Fibroblast of skin of right quadriceps (primary cell): ENCODE measurements around the gene CT45A9.
"Not testable (repeated sequence)": the region's sequence is repeated elsewhere in the genome, so short reads cannot be mapped to it uniquely, and the experiment has no call there.

ENCODE experiments used
- DNase-seq: peaks from one replicate; pipeline ENCODE4 v3.0.0-alpha.2; 2013

CT45A9 gene

DNA sequence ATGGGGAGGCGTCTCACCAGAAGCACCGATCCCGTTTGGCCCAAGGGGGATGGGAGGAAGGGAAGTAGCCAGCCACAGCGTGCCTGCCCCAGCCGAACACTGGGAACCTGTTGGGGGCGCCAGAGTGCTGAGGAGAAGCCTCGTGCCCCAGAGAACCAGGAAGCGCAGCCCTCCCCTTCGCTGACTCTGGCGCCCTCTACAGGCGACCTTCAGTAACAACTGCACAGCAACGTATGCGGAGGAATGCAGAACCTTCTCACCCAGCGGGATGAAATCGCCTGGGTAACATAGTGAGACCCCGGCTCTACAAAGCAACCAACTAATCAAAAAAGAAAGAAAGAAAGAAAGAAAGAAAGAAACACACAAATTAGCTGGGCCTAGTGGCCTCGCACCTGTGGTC, at the start of gene CT45A9:
Gene CT45A9, minus strand, starts transcription at position 101 of the 400 bp plus-strand sequence. CDS start 3,751 bp downstream, outside the sequence.
- not testable (repeated sequence) for DNase-seq

DNA sequence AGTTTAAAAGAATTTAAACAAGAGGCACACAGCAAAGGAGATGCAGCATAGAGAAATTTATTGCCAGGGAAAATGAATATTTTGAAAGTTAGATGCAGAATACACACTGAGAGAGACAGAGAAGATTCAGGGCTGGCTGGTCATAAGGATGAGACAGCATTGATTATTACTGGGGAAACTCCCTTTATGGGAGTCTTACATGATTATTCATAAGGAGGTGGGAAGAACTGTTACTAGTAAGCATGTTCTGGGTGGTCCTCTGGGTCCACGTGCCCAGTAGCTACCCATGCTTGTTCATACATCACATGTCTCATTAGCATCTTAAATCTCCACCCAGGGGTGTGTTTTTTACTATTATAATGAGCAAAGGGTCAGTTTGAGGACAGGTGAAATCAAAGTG, 48.9 kb upstream of the CT45A9 start:
- not testable (repeated sequence) for DNase-seq

- no peak for DNase-seq
Observed at GRCh38 chrX:135914404-135914803, 42.8 kb upstream of the CT45A9 start.

DNA sequence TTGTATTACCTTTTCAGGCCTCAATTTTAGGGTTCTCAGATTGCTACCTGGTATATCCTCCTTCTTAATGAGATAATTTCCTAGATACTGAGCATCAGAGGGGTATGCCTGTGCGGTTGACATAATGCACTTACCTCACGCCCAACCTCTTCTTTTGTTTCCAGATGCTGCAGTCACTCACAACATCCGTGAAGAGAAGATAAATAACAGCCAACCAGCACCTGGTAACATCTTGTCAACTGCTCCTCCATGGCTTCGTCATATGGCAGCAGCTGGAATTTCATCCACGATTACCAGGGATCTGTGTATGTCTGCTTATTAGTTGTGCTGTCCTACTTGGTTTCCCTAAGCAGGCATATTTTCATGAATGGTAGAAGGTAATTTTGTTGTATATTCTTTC, 38.6 kb upstream of the CT45A9 start:
- no peak for DNase-seq

GRCh38 chrX:135893294-135893817, 21.7 kb upstream of the CT45A9 start, which contains the start of the genes CT45A10 and SAGE1:
TSS of gene CT45A10 (minus strand) at chrX:135893444. CDS start at chrX:135885344, 8,100 bp downstream.
TSS of gene SAGE1 (plus strand) at chrX:135893716. CDS start at chrX:135896243, 2,527 bp downstream.
- no peak for DNase-seq

DNA sequence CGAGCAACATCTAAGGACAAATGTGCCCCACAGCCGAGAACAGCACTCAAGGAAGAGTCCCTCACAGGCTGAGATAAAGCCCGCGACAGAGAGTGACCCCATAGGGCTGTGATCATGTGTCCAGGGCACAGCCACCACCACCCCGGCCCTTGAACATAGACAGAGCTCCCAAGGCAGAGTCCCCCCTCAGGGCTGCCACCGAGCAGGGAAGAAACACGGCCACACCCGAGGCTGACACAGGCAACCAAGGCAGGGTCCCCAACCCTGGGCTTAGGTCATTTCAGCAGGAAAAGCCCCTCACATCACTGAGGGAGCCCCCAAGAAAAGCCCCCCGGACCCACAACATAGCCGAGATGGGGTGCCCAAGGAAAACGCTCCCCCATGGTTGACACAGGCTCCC, 21.2 kb upstream of the CT45A9 start:
- no peak for DNase-seq

DNA sequence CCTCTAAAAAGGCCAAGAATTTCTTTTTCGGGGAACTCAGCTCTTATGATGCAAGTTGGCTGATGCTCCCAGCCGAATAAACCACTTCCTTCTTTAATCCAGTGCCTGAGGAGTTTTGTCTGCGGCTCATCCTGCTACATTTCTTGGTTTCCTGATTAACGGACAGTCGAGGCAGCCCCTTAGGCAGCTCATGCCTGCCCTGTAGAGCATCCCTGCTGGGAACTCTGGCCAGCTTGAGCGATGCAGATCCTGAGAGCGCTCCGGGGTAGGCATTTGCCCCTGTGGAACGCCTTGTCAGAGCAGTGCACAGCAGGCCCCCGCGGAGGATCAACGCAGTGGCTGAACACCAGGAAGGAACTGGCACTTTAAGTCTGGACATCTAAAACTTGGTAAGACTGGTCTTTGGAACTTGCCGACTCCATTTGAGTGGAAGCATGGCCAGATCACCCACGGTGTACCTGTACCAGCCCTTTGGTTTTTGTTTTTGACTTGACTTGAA, 18.5 kb upstream of the CT45A9 start:
- DNase-seq = no peak

DNA sequence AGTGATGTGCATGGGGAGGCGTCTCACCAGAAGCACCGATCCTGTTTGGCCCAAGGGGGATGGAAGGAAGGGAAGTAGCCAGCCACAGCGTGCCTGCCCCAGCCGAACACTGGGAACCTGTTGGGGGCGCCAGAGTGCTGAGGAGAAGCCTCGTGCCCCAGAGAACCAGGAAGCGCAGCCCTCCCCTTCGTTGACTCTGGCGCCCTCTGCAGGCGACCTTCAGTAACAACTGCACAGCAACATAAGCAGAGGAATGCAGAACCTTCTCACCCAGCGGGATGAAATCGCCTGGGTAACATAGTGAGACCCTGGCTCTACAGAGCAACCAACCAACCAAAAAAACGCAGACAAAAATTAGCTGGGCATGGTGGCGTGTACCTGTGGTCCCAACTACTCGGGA, 17.4 kb upstream of the CT45A9 start:
- DNase-seq = not testable (repeated sequence)

GRCh38 chrX:135888230-135888629, 16.6 kb upstream of the CT45A9 start:
- not testable (repeated sequence) for DNase-seq

DNA sequence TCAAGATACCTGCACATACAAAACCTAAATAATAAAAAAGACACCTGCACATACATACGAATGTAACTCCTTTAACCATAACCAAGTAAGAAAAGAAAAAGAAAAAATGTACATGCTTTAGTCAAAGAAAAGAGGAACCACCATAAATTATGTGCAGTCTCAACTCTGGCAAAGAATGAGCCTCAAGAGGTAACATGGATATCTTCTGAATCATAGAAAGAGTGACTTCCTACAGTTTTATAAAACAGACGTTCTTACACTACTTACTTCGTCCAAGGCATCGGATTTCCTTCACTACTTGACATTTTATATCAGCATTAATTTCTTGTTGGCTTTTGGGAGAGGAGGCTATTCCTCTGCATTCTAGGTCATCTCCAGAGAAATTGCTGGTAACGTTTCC, 11.1 kb upstream of the CT45A9 start:
- DNase-seq = not testable (repeated sequence)

GRCh38 chrX:135854438-135854837, 17.2 kb downstream of the CT45A9 start, which contains the start of gene CT45A8:
TSS of gene CT45A8 (minus strand) at chrX:135854538. CDS start at chrX:135850783, 3,755 bp downstream.
- DNase-seq = not testable (repeated sequence)

DNA sequence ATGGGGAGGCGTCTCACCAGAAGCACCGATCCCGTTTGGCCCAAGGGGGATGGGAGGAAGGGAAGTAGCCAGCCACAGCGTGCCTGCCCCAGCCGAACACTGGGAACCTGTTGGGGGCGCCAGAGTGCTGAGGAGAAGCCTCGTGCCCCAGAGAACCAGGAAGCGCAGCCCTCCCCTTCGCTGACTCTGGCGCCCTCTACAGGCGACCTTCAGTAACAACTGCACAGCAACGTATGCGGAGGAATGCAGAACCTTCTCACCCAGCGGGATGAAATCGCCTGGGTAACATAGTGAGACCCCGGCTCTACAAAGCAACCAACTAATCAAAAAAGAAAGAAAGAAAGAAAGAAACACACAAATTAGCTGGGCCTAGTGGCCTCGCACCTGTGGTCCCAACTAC, 34.4 kb downstream of the CT45A9 start, which contains the start of gene CT45A7:
Gene CT45A7, minus strand, starts transcription at position 101 of the 400 bp plus-strand sequence. CDS start 3,747 bp downstream, outside the sequence.
- DNase-seq = not testable (repeated sequence)

DNA sequence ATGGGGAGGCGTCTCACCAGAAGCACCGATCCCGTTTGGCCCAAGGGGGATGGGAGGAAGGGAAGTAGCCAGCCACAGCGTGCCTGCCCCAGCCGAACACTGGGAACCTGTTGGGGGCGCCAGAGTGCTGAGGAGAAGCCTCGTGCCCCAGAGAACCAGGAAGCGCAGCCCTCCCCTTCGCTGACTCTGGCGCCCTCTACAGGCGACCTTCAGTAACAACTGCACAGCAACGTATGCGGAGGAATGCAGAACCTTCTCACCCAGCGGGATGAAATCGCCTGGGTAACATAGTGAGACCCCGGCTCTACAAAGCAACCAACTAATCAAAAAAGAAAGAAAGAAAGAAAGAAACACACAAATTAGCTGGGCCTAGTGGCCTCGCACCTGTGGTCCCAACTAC, 51.7 kb downstream of the CT45A9 start, which contains the start of gene CT45A2:
Gene CT45A2, minus strand, starts transcription at position 101 of the 400 bp plus-strand sequence. CDS start 3,747 bp downstream, outside the sequence.
- DNase-seq = not testable (repeated sequence)
